Coronary artery (tissue), 2 donors: ENCODE measurements around the gene HOXC5.

Experiments
- DNase-seq: peaks from one replicate; pipeline ENCODE4 v3.0.0-alpha.2; 2017; ENCODE audit warnings: low spot score
- H3K27ac ChIP-seq, 2 donors: fragments of 200-600 bp; sonication (generic); one replicate each; pipeline ENCODE4 v1.5.1; 2016 to 2019
- H3K4me3 ChIP-seq: fragments of 200-600 bp; sonication (generic); 2 replicates; pipeline ENCODE4 v1.5.1; 2016; ENCODE audit warnings: mild to moderate bottlenecking, moderate library complexity
- CTCF ChIP-seq: fragments of 200-600 bp; sonication (generic); IDR thresholded peaks from one replicate; pipeline ENCODE4 v1.5.1; 2019; ENCODE audit warnings: antibody characterized with exemption

Gene HOXC5

DNA sequence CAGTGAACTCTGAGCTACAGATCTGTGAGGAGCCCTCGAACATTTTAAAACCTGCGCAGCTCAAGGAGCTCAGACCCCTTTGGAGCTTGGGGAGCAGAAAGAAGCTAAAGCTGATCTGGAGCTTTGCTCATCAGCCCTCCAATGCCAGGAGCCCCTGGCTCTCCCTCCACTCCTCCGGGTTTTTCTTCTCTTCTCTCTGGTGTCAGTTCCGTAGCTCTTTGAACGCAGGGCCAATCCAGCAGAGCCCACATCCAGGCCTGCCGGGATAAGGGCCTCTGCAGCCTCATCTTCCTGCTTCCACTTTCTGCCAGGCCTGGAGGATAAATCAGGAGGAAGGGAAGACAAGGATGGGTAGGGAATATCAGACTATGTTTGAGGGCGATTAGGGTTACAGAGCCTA lies 26.8 kb downstream of the HOXC5 start:
- H3K4me3 ChIP-seq, result no peak overlapping the region
- DNase-seq, result no peak
- no peak overlapping the region for H3K27ac ChIP-seq
- no peak for TF ChIP-seq CTCF

- Histone ChIP-seq H3K4me3 (no peak overlapping the region), H3K27ac (no peak overlapping the region)
- DNase-seq, result no peak
- TF ChIP-seq CTCF, result no peak
Observed at GRCh38 chr12:54060174-54060974, 27.5 kb downstream of the HOXC5 start.

DNA sequence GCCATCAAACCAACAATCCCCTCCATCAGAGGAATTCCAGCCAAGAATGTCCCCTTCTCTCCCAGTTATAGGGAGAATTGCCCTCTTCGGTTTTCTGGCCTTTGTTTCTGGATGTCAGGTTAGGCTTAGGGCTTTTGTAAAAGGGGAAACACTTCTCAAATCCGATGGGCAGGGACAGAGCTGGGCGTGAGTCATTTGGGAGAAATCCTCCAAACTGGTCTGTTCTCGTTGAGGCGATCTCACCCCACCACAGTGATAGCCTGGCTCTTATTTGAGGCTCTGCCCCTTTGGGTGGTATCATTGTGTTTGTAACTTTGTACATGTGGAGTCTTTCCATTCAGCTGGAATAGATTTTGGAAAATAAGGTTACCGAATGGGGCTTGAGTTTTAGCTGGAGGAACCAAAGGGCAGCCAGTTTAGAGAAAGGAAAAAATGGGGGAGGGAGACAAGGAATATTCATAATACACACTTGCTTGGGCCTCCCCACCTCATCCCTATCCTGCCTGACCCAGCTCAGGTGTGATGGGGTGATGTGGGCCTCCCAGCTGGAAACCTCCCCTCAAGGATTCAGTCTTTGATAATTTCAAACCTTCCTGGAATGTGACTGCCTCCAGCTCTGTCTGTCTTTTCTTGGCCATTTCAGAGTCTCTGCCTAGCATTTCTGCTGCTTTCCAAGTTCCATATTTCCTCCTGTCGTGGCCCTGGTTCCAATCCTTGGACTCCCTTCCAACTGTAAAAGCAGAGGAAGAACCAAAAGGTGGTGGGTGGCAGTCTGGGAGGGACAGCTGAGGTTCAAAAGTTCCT lies 28.3 kb downstream of the HOXC5 start:
- no peak for TF ChIP-seq CTCF
- no peak for DNase-seq
- Histone ChIP-seq H3K27ac (no peak overlapping the region), H3K4me3 (no peak overlapping the region)

DNA sequence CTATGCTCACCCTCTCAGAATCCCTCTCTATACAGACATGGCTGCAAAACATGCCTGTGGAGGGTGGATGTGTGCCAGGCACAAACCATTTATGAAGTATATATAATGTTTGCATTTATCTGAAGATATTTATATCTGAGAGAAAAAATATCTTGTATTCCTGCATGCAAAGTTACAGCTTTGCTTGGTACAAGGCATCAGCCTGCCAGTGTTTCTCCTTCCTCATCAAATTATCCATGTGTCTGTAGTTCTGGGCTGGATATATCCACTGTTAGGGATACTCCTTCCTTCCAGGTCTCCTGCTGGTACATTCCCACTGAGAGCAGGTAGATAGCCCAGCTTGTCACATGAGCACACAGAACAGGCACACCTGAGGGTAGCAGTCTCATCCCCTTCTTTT lies 32.8 kb downstream of the HOXC5 start:
- DNase-seq, result no peak
- Histone ChIP-seq H3K27ac (no peak overlapping the region), H3K4me3 (no peak overlapping the region)
- no peak for TF ChIP-seq CTCF

DNA sequence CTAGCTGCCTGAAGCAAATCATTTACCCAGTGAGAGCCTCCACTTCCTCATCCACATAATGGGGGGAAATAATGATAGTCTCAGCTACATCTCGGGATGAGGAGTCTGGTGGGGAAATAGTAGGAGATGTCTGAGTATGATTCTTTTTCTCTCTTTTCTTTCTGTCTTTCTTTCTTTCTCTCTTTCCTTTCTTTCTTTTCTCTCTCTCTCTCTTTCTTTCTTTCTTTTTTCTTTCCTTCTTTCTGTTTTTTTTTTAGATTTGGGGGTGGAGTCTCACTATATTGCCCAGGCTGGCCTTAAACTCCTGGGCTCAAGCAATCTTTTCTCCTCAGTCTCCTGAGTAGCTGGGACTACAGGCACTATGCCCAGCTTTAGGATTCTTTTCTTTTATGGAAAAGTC lies 33.6 kb downstream of the HOXC5 start:
- Histone ChIP-seq H3K27ac (no peak overlapping the region), H3K4me3 (no peak overlapping the region)
- TF ChIP-seq CTCF, result no peak
- DNase-seq, result no peak

DNA sequence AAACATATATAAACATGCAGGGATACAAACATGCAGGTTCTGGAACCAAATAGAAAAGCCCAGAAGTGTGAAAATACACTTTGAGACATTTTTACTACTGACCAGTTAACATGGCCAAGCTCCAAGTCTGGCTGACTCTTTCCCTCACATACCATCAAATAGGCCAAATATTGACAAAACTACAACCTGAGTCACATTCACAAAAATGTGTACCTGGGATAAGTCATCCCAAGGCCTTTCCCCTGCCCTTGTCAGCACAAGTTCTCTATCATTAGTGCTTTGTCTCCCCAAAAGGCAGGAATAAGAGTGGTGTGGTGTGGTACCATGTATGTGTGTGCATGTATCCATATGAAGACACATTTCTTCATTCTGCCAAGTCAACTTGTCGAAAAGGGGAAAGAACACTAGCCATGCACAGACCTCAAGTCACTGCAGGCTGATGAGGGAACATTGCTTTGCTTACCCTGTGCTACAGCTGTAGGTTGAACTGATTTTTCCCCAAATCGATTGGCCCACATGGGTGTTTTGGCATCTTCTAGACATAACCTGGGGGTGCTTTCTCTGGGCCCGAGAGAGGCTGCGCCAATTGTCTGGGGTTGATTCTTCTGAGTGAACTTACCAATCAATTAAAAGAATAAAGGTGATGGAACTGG lies 35.7 kb downstream of the HOXC5 start:
- H3K4me3 ChIP-seq, result no peak overlapping the region
- no peak for DNase-seq
- TF ChIP-seq CTCF, result no peak
- no peak overlapping the region for H3K27ac ChIP-seq
